WTC11 (cell line): ENCODE results near the gene UNKL. TPM values are rescaled to one million over a fixed set of nuclear protein-coding genes. Genes with fewer than 3 reads are reported as not detected.

ENCODE experiments used
- ATAC-seq: fragments of 200-7000 bp; cut with Tn5 transposase; 2 replicates; pipeline ENCODE4 v1.10.0; 2021; ENCODE audit warnings: mild to moderate bottlenecking, moderate library complexity
- CTCF ChIA-PET: fragments of 300-600 bp; sonication (Branson Sonifier 250); formaldehyde crosslinking; loops from one replicate; lab custom pipeline; 2021; ENCODE audit warnings: antibody characterized with exemption; lab: Charles Lee
- POLR2A ChIA-PET: fragments of 350-600 bp; sonication (Branson Sonifier 250); formaldehyde crosslinking; loops from one replicate; lab custom pipeline; 2021; ENCODE audit warnings: antibody characterized with exemption; lab: Charles Lee
- DNase-seq: peaks from one replicate; pipeline ENCODE4 v3.0.0; 2021; ENCODE audit warnings: low spot score
- H3K27ac Mint-ChIP-seq: 2 replicates; pipeline ENCODE4 v1.8.0; 2021; ENCODE audit warnings: mixed read lengths
- H3K27me3 Mint-ChIP-seq: 2 replicates; pipeline ENCODE4 v1.8.0; 2021; ENCODE audit warnings: low read depth, mild to moderate bottlenecking, moderate library complexity, mixed read lengths
- H3K36me3 Mint-ChIP-seq: 2 replicates; pipeline ENCODE4 v1.8.0; 2021; ENCODE audit warnings: mixed read lengths
- H3K4me1 Mint-ChIP-seq: 2 replicates; pipeline ENCODE4 v1.8.0; 2022; ENCODE audit warnings: mixed read lengths
- H3K4me3 Mint-ChIP-seq: 2 replicates; pipeline ENCODE4 v1.8.0; 2021; ENCODE audit warnings: mild to moderate bottlenecking, moderate library complexity, mixed read lengths
- H3K9me3 Mint-ChIP-seq: 2 replicates; pipeline ENCODE4 v1.8.0; 2021; ENCODE audit warnings: mixed read lengths
- CBFB ChIP-seq: sonication (generic); formaldehyde crosslinking; IDR thresholded peaks from 2 replicates; pipeline ENCODE4 v1.8.1; 2022; ENCODE audit warnings: mild to moderate bottlenecking, low read depth, missing genetic modification reagents
- CREB1 ChIP-seq: sonication (generic); formaldehyde crosslinking; IDR thresholded peaks from 2 replicates; pipeline ENCODE4 v1.8.0; 2023; ENCODE audit warnings: mild to moderate bottlenecking, missing genetic modification reagents
- ELF4 ChIP-seq: sonication (generic); formaldehyde crosslinking; IDR thresholded peaks from 2 replicates; pipeline ENCODE4 v1.8.1; 2022; ENCODE audit warnings: low read depth, mild to moderate bottlenecking, moderate library complexity, missing genetic modification reagents
- GABPB1 ChIP-seq: sonication (generic); formaldehyde crosslinking; IDR thresholded peaks from 2 replicates; pipeline ENCODE4 v1.8.1; 2023; ENCODE audit warnings: mild to moderate bottlenecking, missing genetic modification reagents
- GRHL2 ChIP-seq: fragments of 250-450 bp; sonication (Bioruptor Pico); IDR thresholded peaks from 2 replicates; pipeline ENCODE4 v1.8.0; 2022; ENCODE audit warnings: mild to moderate bottlenecking, moderate library complexity; ENCODE audit not compliant: insufficient replicate concordance, severe bottlenecking
- IRF2 ChIP-seq: sonication (generic); formaldehyde crosslinking; IDR thresholded peaks from 2 replicates; pipeline ENCODE4 v1.8.0; 2022; ENCODE audit warnings: low read depth, missing genetic modification reagents, borderline replicate concordance
- JUN ChIP-seq: sonication (generic); formaldehyde crosslinking; IDR thresholded peaks from 2 replicates; pipeline ENCODE4 v1.8.0; 2023; ENCODE audit warnings: mild to moderate bottlenecking, missing genetic modification reagents
- MXD4 ChIP-seq: fragments of 250-450 bp; sonication (Bioruptor Pico); IDR thresholded peaks from 2 replicates; pipeline ENCODE4 v1.8.0; 2021; ENCODE audit warnings: mild to moderate bottlenecking, moderate library complexity, borderline replicate concordance
- NR1H2 ChIP-seq: sonication (generic); formaldehyde crosslinking; IDR thresholded peaks from 2 replicates; pipeline ENCODE4 v1.9.0; 2021; ENCODE audit warnings: mild to moderate bottlenecking, moderate library complexity, missing genetic modification reagents
- OVOL2 ChIP-seq: fragments of 250-450 bp; sonication (Bioruptor Pico); IDR thresholded peaks from 2 replicates; pipeline ENCODE4 v1.9.0; 2021; ENCODE audit warnings: mild to moderate bottlenecking, borderline replicate concordance
- SMAD4 ChIP-seq: sonication (generic); formaldehyde crosslinking; IDR thresholded peaks from 2 replicates; pipeline ENCODE4 v1.8.0; 2022; ENCODE audit warnings: mild to moderate bottlenecking, missing genetic modification reagents
- TEAD1 ChIP-seq: sonication (generic); formaldehyde crosslinking; IDR thresholded peaks from 2 replicates; pipeline ENCODE4 v1.8.0; 2022; ENCODE audit warnings: mild to moderate bottlenecking, missing genetic modification reagents
- TP53 ChIP-seq: sonication (generic); formaldehyde crosslinking; IDR thresholded peaks from 2 replicates; pipeline ENCODE4 v1.8.1; 2023; ENCODE audit warnings: mild to moderate bottlenecking, missing genetic modification reagents
- ZBTB21 ChIP-seq: sonication (generic); formaldehyde crosslinking; IDR thresholded peaks from 2 replicates; pipeline ENCODE4 v1.8.1; 2023; ENCODE audit warnings: mild to moderate bottlenecking, missing genetic modification reagents, borderline replicate concordance
- ZNF263 ChIP-seq: sonication (generic); formaldehyde crosslinking; IDR thresholded peaks from 2 replicates; pipeline ENCODE4 v1.8.1; 2022; ENCODE audit warnings: low read depth, mild to moderate bottlenecking, moderate library complexity, missing genetic modification reagents
- ZNF423 ChIP-seq: fragments of 250-450 bp; sonication (Bioruptor Pico); IDR thresholded peaks from 2 replicates; pipeline ENCODE4 v2.1.2; 2022; ENCODE audit warnings: mild to moderate bottlenecking, moderate library complexity
- total RNA-seq: library from RNA; stranded (reverse); gene quantifications from 3 replicates; pipeline ENCODE4 v1.2.3, GENCODE V29; 2021
- TF ChIP-seq, protein P1 (sequence below): sonication (generic); formaldehyde crosslinking; IDR thresholded peaks from 2 replicates; pipeline ENCODE4 v1.8.1; 2022; ENCODE audit warnings: mild to moderate bottlenecking, moderate library complexity, missing genetic modification reagents
- TF ChIP-seq, protein P2 (sequence below): sonication (generic); formaldehyde crosslinking; IDR thresholded peaks from 2 replicates; pipeline ENCODE4 v1.8.1; 2022; ENCODE audit warnings: low read depth, mild to moderate bottlenecking, moderate library complexity, missing genetic modification reagents, borderline replicate concordance
- TF ChIP-seq, protein P3 (sequence below): fragments of 250-450 bp; sonication (Bioruptor Pico); conservative IDR thresholded peaks from 2 replicates; pipeline ENCODE4 v1.9.0; 2021; ENCODE audit warnings: mild to moderate bottlenecking
- TF ChIP-seq, protein P4 (sequence below): sonication (generic); formaldehyde crosslinking; IDR thresholded peaks from 2 replicates; pipeline ENCODE4 v1.8.1; 2023; ENCODE audit warnings: mild to moderate bottlenecking, missing genetic modification reagents, moderate library complexity
- TF ChIP-seq, protein P5 (sequence below): fragments of 250-450 bp; sonication (Bioruptor Pico); IDR thresholded peaks from 2 replicates; pipeline ENCODE4 v1.9.0; 2021; ENCODE audit warnings: moderate library complexity, mild to moderate bottlenecking, inconsistent platforms, borderline replicate concordance
- TF ChIP-seq, protein P6 (sequence below): sonication (generic); formaldehyde crosslinking; conservative IDR thresholded peaks from 2 replicates; pipeline ENCODE4 v1.8.1; 2022; ENCODE audit warnings: mild to moderate bottlenecking, missing genetic modification reagents
- TF ChIP-seq, protein P7 (sequence below): sonication (generic); formaldehyde crosslinking; IDR thresholded peaks from 2 replicates; pipeline ENCODE4 v1.8.0; 2023; ENCODE audit warnings: missing genetic modification reagents
- TF ChIP-seq, protein P8 (sequence below): fragments of 250-450 bp; sonication (Bioruptor Pico); IDR thresholded peaks from 2 replicates; pipeline ENCODE4 v1.9.0; 2021; ENCODE audit warnings: mild to moderate bottlenecking

The UNKL gene
- total RNA-seq, 1 experiment from 2014 or later: 53.3 TPM

DNA sequence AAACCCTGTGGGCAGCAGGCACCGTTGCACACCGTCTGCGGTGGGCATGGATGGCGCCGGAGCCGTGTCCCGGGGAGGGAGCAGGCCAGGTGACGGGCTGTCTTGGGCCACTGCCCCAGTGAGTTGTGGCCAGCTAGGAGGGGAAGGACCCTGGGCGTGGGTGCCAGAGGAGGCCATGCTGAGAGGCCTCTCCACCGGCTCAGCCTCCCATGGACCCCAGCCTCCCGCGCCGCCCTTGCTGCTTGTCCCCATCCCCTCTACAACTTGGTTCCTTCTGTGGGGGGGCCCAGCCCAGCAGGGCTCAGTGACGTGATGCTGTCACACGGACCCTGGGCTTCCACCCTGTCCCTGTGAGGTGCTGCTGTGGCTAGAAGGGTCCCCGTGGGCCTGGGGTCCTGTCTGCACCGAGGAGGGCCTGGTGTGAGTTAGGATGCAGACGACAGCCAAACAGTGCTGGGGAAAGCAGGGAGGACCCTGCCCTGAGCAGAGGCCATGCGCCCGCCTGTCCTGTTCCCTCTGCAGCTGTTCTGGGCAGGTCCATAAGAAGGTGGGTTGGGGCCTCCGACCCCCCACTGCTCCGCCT lies 93.8 kb downstream of the UNKL start:
- POLR2A ChIA-PET: no interaction called here
- CTCF ChIA-PET: no interaction called here
- ATAC-seq (no peak), DNase-seq (no peak)
- 0 out of 2 replicates have a peak, but pooled peaks cover 3% of the 10 kb centered on the region for H3K4me1 Mint-ChIP-seq
- no peaks in the 10 kb centered on the region for H3K27me3 Mint-ChIP-seq
- no peak overlapping the region for H3K4me3 Mint-ChIP-seq
- H3K9me3 Mint-ChIP-seq: no peaks in the 10 kb centered on the region
- no peak overlapping the region for H3K27ac Mint-ChIP-seq
- H3K36me3 Mint-ChIP-seq: peaks cover 64% of the 10 kb centered on the region
- TF ChIP-seq OVOL2 (CRISPR knock-in tag) (no peak), ZBTB21 (CRISPR knock-in tag) (no peak), MXD4 (CRISPR knock-in tag) (no peak), ZNF423 (CRISPR knock-in tag) (no peak)
- TF ChIP-seq, protein P1, sequence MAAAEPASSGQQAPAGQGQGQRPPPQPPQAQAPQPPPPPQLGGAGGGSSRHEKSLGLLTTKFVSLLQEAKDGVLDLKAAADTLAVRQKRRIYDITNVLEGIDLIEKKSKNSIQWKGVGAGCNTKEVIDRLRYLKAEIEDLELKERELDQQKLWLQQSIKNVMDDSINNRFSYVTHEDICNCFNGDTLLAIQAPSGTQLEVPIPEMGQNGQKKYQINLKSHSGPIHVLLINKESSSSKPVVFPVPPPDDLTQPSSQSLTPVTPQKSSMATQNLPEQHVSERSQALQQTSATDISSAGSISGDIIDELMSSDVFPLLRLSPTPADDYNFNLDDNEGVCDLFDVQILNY (CRISPR knock-in tag): no peak
- TF ChIP-seq, protein P2, sequence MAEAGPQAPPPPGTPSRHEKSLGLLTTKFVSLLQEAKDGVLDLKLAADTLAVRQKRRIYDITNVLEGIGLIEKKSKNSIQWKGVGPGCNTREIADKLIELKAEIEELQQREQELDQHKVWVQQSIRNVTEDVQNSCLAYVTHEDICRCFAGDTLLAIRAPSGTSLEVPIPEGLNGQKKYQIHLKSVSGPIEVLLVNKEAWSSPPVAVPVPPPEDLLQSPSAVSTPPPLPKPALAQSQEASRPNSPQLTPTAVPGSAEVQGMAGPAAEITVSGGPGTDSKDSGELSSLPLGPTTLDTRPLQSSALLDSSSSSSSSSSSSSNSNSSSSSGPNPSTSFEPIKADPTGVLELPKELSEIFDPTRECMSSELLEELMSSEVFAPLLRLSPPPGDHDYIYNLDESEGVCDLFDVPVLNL (CRISPR knock-in tag): no peak

DNA sequence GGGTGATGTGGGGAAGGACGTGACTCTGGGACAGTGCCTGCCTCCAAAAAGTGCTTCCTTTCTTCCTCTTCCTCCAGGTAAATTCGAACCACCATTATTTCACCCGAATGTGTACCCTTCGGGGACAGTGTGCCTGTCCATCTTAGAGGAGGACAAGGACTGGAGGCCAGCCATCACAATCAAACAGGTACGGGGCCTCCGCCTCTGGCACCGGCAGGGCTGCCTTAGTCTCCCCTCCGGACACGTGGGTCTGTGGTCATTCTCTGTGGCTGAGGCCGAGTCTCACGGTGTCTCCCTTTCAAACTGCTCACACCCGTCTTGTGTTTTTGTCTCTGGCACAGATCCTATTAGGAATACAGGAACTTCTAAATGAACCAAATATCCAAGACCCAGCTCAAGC lies 94.4 kb downstream of the UNKL start:
- H3K9me3 Mint-ChIP-seq: no peaks in the 10 kb centered on the region
- no peak for ATAC-seq
- H3K27me3 Mint-ChIP-seq: no peaks in the 10 kb centered on the region
- ChIA-PET POLR2A (no interaction called here), CTCF (no interaction called here)
- H3K4me3 Mint-ChIP-seq: no peak overlapping the region
- H3K36me3 Mint-ChIP-seq: peaks cover 68% of the 10 kb centered on the region
- no peak for DNase-seq
- 0 out of 2 replicates have a peak, but pooled peaks cover 3% of the 10 kb centered on the region for H3K4me1 Mint-ChIP-seq
- H3K27ac Mint-ChIP-seq: no peak overlapping the region
- TF ChIP-seq, protein P3, sequence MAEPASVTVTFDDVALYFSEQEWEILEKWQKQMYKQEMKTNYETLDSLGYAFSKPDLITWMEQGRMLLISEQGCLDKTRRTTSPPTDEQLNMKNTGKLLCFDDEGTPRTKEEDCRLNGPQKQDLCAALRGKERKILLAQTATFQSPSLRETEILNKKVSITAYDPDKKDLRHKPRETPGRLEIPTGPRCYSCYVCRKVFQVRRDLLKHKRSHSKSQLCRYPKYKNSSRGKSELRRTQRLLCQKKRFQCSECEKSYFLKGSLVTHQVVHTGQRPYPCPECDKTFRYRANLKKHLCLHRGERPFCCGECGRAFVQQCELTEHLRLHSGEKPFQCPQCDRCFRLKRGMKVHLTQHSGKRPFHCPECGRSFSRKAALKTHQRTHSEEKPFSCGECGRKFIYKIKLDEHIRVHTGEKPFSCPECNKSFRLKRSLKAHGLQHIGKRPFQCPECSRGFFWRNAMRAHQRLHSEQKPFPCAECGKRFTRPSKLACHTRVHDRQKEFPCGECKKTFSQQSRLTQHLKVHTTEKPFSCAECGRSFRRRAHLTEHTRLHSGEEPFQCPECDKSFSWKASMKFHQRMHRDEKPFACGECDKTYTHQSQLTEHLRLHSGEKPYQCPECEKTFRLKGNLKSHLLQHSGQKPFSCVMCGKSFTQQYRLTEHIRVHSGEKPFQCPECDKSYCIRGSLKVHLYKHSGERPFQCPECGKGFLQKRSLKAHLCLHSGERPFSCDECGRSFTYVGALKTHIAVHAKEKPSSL (CRISPR knock-in tag): no peak
- TF ChIP-seq GABPB1 (CRISPR knock-in tag) (no peak), JUN (CRISPR knock-in tag) (no peak), GRHL2 (no peak), ELF4 (no peak), CBFB (CRISPR knock-in tag) (no peak), TP53 (no peak), SMAD4 (no peak), NR1H2 (CRISPR knock-in tag) (no peak), TEAD1 (no peak), CREB1 (no peak), IRF2 (CRISPR knock-in tag) (no peak), ZNF263 (CRISPR knock-in tag) (no peak)
- TF ChIP-seq, protein P4, sequence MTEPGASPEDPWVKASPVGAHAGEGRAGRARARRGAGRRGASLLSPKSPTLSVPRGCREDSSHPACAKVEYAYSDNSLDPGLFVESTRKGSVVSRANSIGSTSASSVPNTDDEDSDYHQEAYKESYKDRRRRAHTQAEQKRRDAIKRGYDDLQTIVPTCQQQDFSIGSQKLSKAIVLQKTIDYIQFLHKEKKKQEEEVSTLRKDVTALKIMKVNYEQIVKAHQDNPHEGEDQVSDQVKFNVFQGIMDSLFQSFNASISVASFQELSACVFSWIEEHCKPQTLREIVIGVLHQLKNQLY (CRISPR knock-in tag): no peak
- TF ChIP-seq, protein P5, sequence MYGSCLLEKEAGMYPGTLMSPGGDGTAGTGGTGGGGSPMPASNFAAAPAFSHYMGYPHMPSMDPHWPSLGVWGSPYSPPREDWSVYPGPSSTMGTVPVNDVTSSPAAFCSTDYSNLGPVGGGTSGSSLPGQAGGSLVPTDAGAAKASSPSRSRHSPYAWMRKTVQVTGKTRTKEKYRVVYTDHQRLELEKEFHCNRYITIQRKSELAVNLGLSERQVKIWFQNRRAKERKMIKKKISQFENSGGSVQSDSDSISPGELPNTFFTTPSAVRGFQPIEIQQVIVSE (CRISPR knock-in tag): no peak
- TF ChIP-seq, protein P6, sequence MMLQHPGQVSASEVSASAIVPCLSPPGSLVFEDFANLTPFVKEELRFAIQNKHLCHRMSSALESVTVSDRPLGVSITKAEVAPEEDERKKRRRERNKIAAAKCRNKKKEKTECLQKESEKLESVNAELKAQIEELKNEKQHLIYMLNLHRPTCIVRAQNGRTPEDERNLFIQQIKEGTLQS (CRISPR knock-in tag): no peak
- TF ChIP-seq, protein P7, sequence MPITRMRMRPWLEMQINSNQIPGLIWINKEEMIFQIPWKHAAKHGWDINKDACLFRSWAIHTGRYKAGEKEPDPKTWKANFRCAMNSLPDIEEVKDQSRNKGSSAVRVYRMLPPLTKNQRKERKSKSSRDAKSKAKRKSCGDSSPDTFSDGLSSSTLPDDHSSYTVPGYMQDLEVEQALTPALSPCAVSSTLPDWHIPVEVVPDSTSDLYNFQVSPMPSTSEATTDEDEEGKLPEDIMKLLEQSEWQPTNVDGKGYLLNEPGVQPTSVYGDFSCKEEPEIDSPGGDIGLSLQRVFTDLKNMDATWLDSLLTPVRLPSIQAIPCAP (CRISPR knock-in tag): no peak
- TF ChIP-seq, protein P8, sequence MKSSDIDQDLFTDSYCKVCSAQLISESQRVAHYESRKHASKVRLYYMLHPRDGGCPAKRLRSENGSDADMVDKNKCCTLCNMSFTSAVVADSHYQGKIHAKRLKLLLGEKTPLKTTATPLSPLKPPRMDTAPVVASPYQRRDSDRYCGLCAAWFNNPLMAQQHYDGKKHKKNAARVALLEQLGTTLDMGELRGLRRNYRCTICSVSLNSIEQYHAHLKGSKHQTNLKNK: no peak
- TF ChIP-seq, all 79 proteins: peak for 0
